Naive thymus-derived CD4-positive, alpha-beta T cell (primary cell): ENCODE results near the gene NEDD9. TPM values are rescaled to one million over a fixed set of nuclear protein-coding genes. Genes with fewer than 3 reads are reported as not detected.
A peak's percentile ranks its signal among the peaks of the same experiment; 100 is the strongest.

ENCODE experiments used
- ATAC-seq: fragments of 150-1000 bp; cut with Tn5 transposase; 2 replicates; pipeline ENCODE4 v1.10.0; 2021; ENCODE audit warnings: mild to moderate bottlenecking, moderate library complexity
- CTCF ChIA-PET: fragments of 350-600 bp; sonication (Branson Sonifier 250); formaldehyde crosslinking; loops from one replicate; lab custom pipeline; 2021; ENCODE audit warnings: antibody characterized with exemption; lab: Charles Lee
- POLR2A ChIA-PET: fragments of 350-600 bp; sonication (Branson Sonifier 250); formaldehyde crosslinking; loops from one replicate; lab custom pipeline; 2021; ENCODE audit warnings: antibody characterized with exemption, inconsistent platforms; lab: Charles Lee
- DNase-seq, 9 donors: peaks; one replicate each; pipeline versions ENCODE4 v3.0.0 to v3.0.0-alpha.2; 2020 to 2022; ENCODE audit warnings: mixed read lengths in 1 of 9
- H3K27ac ChIP-seq: one replicate; pipeline ENCODE4 v1.7.0; 2013; ENCODE audit warnings: mild to moderate bottlenecking, low read depth, low read length, moderate library complexity
- H3K27me3 ChIP-seq, 2 donors: one replicate each; pipeline ENCODE4 v1.7.0; 2013; ENCODE audit warnings: low read length in 2 of 2, mild to moderate bottlenecking in 2 of 2, moderate library complexity in 2 of 2; ENCODE audit not compliant: control insufficient read depth in 2 of 2, insufficient read depth in 2 of 2
- H3K36me3 ChIP-seq, 3 experiments: 1 replicate in 2 of 3; 2 replicates in 1 of 3; pipeline ENCODE4 v1.7.0; 2013; ENCODE audit warnings: low read length in 3 of 3, mild to moderate bottlenecking in 3 of 3, moderate library complexity in 1 of 3; ENCODE audit not compliant: insufficient read depth in 3 of 3, control insufficient read depth in 2 of 3
- H3K4me1 ChIP-seq, 2 donors: one replicate each; pipeline ENCODE4 v1.7.0; 2013; ENCODE audit warnings: low read length in 2 of 2, mild to moderate bottlenecking in 2 of 2, moderate library complexity in 1 of 2; ENCODE audit not compliant: control insufficient read depth in 2 of 2, insufficient read depth in 2 of 2
- H3K4me3 ChIP-seq: 2 replicates; pipeline ENCODE4 v1.7.0; 2013; ENCODE audit warnings: mild to moderate bottlenecking, low read length
- H3K9me3 ChIP-seq, 3 experiments: 1 replicate in 2 of 3; 2 replicates in 1 of 3; pipeline ENCODE4 v1.7.0; 2013; ENCODE audit warnings: low read length in 3 of 3; ENCODE audit not compliant: control insufficient read depth in 2 of 3
- H3K27ac Mint-ChIP-seq, 9 donors: one replicate each; pipeline ENCODE4 v1.8.0; 2020 to 2022; ENCODE audit warnings: mixed read lengths in 9 of 9, mild to moderate bottlenecking in 8 of 9, moderate library complexity in 5 of 9, inconsistent platforms in 2 of 9
- H3K27me3 Mint-ChIP-seq, 5 donors: one replicate each; pipeline ENCODE4 v1.8.0; 2021 to 2022; ENCODE audit warnings: mixed read lengths in 5 of 5, mild to moderate bottlenecking in 1 of 5
- H3K36me3 Mint-ChIP-seq, 5 donors: one replicate each; pipeline ENCODE4 v1.8.0; 2020 to 2022; ENCODE audit warnings: mixed read lengths in 5 of 5, mild to moderate bottlenecking in 3 of 5, inconsistent platforms in 1 of 5
- H3K4me1 Mint-ChIP-seq, 7 donors: one replicate each; pipeline ENCODE4 v1.8.0; 2020 to 2022; ENCODE audit warnings: mixed read lengths in 7 of 7, mild to moderate bottlenecking in 3 of 7, inconsistent platforms in 1 of 7
- H3K4me3 Mint-ChIP-seq, 10 donors: one replicate each; pipeline ENCODE4 v1.8.0; 2020 to 2022; ENCODE audit warnings: mild to moderate bottlenecking in 10 of 10, mixed read lengths in 10 of 10, moderate library complexity in 6 of 10, inconsistent platforms in 2 of 10
- H3K9me3 Mint-ChIP-seq, 11 donors: one replicate each; pipeline ENCODE4 v1.8.0; 2020 to 2022; ENCODE audit warnings: mixed read lengths in 11 of 11, mild to moderate bottlenecking in 4 of 11, inconsistent platforms in 1 of 11, moderate library complexity in 1 of 11
- intact Hi-C, 2 donors: fragments of 100-400 bp; cut with micrococcal nuclease; formaldehyde crosslinking; loops; one replicate each; pipeline ENCODE4 v1.15.1; 2023
- polyA plus RNA-seq, 2 donors: library from polyadenylated mRNA; unstranded; fragments of 300-500 nt; fragmentation: Illumina TruSeq; gene quantifications; one replicate each; pipeline ENCODE4 v1.2.3, GENCODE V29; 2021
- total RNA-seq, 6 experiments: library from RNA in 5 of 6; stranded (reverse) in 5 of 6; gene quantifications; 1 replicate in 5 of 6; 2 replicates in 1 of 6; pipeline ENCODE4 v1.2.3 and lab custom pipeline; 2021 to 2026

Gene NEDD9
- total and polyA plus RNA-seq, 7 experiments from 2014 or later, result 14.2 to 62.9 (median 35.4) TPM

DNA sequence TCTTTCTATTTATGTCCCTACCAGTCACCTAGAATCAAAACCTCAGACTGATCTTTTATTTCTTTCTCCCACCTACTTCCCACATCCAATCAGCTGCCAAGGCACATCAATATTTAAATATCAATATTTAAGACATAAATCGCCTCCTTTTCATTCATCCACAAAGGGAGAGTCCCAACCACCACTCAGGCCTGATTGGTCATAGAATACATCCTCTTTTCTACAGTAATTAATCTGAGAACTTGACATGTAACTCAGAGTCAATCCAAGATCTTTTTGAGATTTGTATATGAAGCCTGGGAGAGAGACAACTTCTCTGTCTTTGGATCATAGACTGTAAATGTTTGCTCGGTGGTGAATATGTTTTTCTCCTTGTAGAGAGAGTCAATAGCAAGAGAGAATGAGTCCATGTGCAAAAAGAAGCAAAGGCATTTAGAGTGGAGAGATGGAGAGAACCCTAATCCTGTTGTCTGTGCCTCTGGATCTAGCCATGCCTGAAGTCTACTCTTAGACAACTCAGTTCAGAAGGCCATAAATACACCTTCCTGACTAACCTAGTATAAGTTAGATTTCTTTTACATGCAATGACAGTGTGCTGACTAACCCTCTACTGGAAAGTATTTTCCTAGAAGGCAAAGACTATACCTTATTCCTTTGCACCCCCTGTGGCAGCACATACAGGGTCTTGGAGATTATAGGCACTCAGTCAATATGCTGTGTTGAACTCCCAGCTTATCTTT, 12.1 kb upstream of the NEDD9 start:
- Histone ChIP-seq H3K27ac (no peak overlapping the region), H3K27me3 (no peaks in the 10 kb centered on the region), H3K36me3 (peaks cover 0 to 5% (median 3%) of the 10 kb centered on the region in 3 experiments), H3K4me3 (no peak overlapping the region), H3K9me3 (no peaks in the 10 kb centered on the region), H3K4me1 (no peaks in the 10 kb centered on the region)
- Mint-ChIP-seq H3K9me3 (peaks cover 0 to 7% (median 0%) of the 10 kb centered on the region in 11 donors), H3K4me3 (no peak overlapping the region), H3K27ac (peak overlapping the region in 2 of 9 donors; percentile 1 to 4), H3K27me3 (no peaks in the 10 kb centered on the region), H3K36me3 (peaks cover 16 to 62% (median 53%) of the 10 kb centered on the region in 5 donors), H3K4me1 (peaks cover 0 to 17% (median 0%) of the 10 kb centered on the region in 7 donors)
- ATAC-seq, result no peak
- CTCF ChIA-PET, result no interaction called here
- intact Hi-C loops, result no loop called here
- POLR2A ChIA-PET, result interaction anchor here (0.5 kb wide), 1 partner anchor 53 kb away, joined by 4 read pairs; no protein-coding TSS in a partner anchor
- no peak for DNase-seq

DNA sequence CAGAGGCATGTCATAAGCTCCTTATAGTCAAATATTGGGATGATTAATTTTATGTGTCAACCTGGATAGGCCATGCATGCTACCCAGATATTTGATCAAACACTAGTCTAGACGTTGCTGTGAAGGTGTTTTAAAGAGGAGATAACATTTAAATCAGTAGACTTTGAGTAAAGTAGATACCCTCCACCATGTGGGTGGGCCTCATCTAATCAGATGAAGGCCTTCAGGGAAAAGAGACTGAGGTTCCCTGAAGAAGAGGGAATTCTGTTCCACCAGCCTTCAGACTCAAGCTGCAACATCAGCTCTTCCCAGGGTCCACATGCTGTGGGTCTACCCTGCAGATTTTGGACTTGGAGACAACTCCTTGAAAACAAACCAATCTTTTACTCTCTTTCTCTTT, 11.4 kb upstream of the NEDD9 start:
- peaks cover 0 to 3% (median 0%) of the 10 kb centered on the region in 11 donors for H3K9me3 Mint-ChIP-seq
- H3K27ac ChIP-seq, result no peak overlapping the region
- no peaks in the 10 kb centered on the region for H3K27me3 Mint-ChIP-seq
- H3K4me1 Mint-ChIP-seq, result peaks cover 0 to 17% (median 0%) of the 10 kb centered on the region in 7 donors
- ChIA-PET CTCF (no interaction called here), POLR2A (no interaction called here)
- no peak overlapping the region for H3K4me3 ChIP-seq
- H3K9me3 ChIP-seq, result no peaks in the 10 kb centered on the region
- H3K36me3 Mint-ChIP-seq, result peaks cover 14 to 57% (median 46%) of the 10 kb centered on the region in 5 donors
- intact Hi-C loops, result no loop called here
- no peak overlapping the region for H3K4me3 Mint-ChIP-seq
- H3K36me3 ChIP-seq, result peaks cover 0 to 5% (median 0%) of the 10 kb centered on the region in 3 experiments
- DNase-seq (no peak), ATAC-seq (no peak)
- no peaks in the 10 kb centered on the region for H3K4me1 ChIP-seq
- peak overlapping the region in 2 of 9 donors; percentile 18 to 49 for H3K27ac Mint-ChIP-seq
- no peaks in the 10 kb centered on the region for H3K27me3 ChIP-seq

DNA sequence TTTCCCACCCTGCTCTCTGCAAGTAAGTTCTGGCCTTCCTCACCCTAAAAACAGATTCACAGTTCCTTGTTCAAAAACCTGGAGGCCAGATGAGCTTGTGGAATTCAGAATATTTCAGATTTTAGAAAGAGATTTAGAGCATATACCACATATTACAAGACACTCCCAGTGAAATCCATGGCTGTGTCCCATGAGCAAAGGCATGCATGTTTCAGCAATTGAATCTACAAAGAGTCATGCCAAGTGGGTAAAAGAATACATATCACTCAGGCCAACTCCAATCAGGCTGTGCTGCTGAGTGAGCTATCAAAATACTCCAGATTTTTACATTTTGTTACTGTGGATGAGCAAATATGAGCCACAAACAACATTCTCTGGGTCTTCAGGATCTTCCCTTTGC, 10.2 kb upstream of the NEDD9 start:
- H3K27ac Mint-ChIP-seq, result peak overlapping the region in 3 of 9 donors; percentile 19 to 70 (median 54)
- CTCF ChIA-PET, result interaction anchor here (0.6 kb wide), 1 partner anchor 48 kb away, joined by 3 read pairs; no protein-coding TSS in a partner anchor

DNA sequence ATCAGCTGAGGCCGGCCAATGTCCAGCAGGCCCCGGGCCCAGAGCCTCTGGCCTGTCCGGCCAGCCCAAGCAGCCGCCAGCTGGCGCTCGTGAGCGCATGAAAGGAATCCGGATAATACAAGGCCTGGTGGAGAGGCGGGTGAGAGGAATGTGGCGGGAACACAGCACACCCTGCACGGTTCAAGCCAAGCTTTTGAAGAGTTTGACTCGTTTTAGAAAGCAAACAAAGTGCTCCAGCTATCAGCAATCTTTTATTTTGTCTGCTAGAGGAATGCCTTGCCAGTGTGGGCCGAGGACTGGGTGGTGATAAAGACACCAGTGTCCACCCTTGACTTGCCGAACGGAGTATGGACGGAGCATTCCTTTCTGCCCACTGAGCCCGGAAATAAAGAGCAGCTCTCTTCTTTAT, 9.3 kb upstream of the NEDD9 start:
- H3K27me3 Mint-ChIP-seq, result no peaks in the 10 kb centered on the region
- POLR2A ChIA-PET, result interaction anchor here (0.6 to 1.0 kb wide), 2 partner anchors 56 to 140 kb away, joined by 3 read pairs; no protein-coding TSS in a partner anchor
- Histone ChIP-seq H3K4me1 (peaks cover 2 to 8% of the 10 kb centered on the region in 2 donors), H3K36me3 (no peaks in the 10 kb centered on the region), H3K4me3 (no peak overlapping the region), H3K27ac (no peak overlapping the region), H3K9me3 (no peaks in the 10 kb centered on the region), H3K27me3 (no peaks in the 10 kb centered on the region)
- H3K27ac Mint-ChIP-seq, result no peak overlapping the region
- CTCF ChIA-PET, result no interaction called here
- ATAC-seq (no peak), DNase-seq (no peak)
- intact Hi-C loops, result no loop called here
- peaks cover 9 to 55% (median 33%) of the 10 kb centered on the region in 5 donors for H3K36me3 Mint-ChIP-seq
- H3K4me1 Mint-ChIP-seq, result peaks cover 11 to 19% (median 18%) of the 10 kb centered on the region in 7 donors
- no peak overlapping the region for H3K4me3 Mint-ChIP-seq
- peaks cover 0 to 3% (median 0%) of the 10 kb centered on the region in 11 donors for H3K9me3 Mint-ChIP-seq

More for the DNA sequence above, 10.2 kb upstream of the NEDD9 start:
- ATAC-seq (no peak), DNase-seq (no peak)
- H3K9me3 Mint-ChIP-seq, result peaks cover 0 to 3% (median 0%) of the 10 kb centered on the region in 11 donors
- H3K4me3 Mint-ChIP-seq, result no peak overlapping the region
- H3K27ac ChIP-seq, result no peak overlapping the region
- peaks cover 6 to 20% (median 9%) of the 10 kb centered on the region in 7 donors for H3K4me1 Mint-ChIP-seq
- H3K9me3 ChIP-seq, result no peaks in the 10 kb centered on the region
- H3K27me3 Mint-ChIP-seq, result no peaks in the 10 kb centered on the region
- peaks cover 16 to 58% (median 41%) of the 10 kb centered on the region in 5 donors for H3K36me3 Mint-ChIP-seq
- H3K4me3 ChIP-seq, result no peak overlapping the region
- H3K27me3 ChIP-seq, result no peaks in the 10 kb centered on the region
- intact Hi-C loops, result no loop called here
- no peaks in the 10 kb centered on the region for H3K4me1 ChIP-seq
- POLR2A ChIA-PET, result no interaction called here
- H3K36me3 ChIP-seq, result no peaks in the 10 kb centered on the region

DNA sequence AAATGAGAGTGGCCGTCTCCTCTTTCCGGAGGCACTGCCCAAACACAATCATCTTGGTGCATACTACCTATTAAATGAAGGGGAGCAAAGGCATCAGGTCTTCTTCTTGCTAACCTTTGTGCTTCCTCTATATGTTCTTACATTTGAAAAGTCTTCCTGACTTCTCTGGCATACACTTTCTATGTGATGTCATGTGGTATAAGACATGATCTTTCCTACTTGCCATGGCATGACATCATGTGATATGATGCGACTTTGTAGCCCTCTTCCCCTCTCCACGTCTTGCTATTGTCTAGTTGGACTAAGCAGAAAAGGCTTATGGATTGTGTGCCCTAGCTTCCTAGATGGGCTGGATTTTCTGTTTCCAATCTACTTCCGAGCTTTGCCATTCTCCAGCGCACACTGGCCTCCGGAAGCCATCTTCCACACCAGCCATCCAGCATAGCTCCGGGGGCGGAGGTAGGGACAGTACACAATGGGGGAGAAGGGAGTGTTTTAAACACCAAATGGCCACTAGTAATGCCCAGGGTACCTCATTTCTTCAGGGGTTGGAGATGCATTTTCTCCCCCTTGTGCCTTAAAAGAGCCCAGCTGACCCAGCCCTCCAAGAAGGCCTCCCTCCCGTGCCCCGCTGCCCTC, 8.8 kb upstream of the NEDD9 start:
- Mint-ChIP-seq H3K4me1 (peaks cover 15 to 25% (median 23%) of the 10 kb centered on the region in 7 donors), H3K36me3 (peaks cover 9 to 59% (median 32%) of the 10 kb centered on the region in 5 donors), H3K4me3 (no peak overlapping the region), H3K27me3 (no peaks in the 10 kb centered on the region), H3K9me3 (peaks cover 0 to 3% (median 0%) of the 10 kb centered on the region in 11 donors), H3K27ac (peak overlapping the region in 1 of 9 donors; percentile 5)
- H3K4me1 ChIP-seq, result peaks cover 7 to 13% of the 10 kb centered on the region in 2 donors
- H3K36me3 ChIP-seq, result no peaks in the 10 kb centered on the region
- ChIA-PET POLR2A (interaction anchor here (0.6 to 1.0 kb wide), 2 partner anchors 55 to 140 kb away, joined by 3 read pairs; no protein-coding TSS in a partner anchor), CTCF (no interaction called here)
- H3K9me3 ChIP-seq, result no peaks in the 10 kb centered on the region
- no peak overlapping the region for H3K27ac ChIP-seq
- H3K4me3 ChIP-seq, result no peak overlapping the region
- intact Hi-C loops, result no loop called here
- H3K27me3 ChIP-seq, result no peaks in the 10 kb centered on the region
- no peak for ATAC-seq
- DNase-seq, result no peak

DNA sequence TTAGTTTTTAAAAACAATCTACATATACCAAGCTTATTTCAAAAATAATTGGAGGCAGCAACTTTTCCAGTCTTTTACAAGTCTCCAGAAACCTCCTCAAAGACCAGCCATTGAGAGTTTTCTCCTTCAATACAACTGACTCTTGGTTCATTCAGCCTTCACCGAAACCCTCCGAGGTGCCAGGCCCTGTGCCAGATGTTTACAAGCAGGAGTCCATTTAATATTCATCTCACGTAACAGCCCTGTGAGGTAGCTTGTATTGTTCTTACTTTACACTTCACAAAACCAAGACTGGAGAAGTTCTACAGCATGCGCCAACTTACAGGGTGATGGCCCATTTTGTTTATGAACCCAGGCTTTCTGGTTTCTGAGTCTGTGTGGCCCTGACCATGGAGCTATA, 5.5 kb upstream of the NEDD9 start:
- Mint-ChIP-seq H3K4me3 (no peak overlapping the region), H3K36me3 (peaks cover 1 to 38% (median 13%) of the 10 kb centered on the region in 5 donors), H3K4me1 (peaks cover 30 to 50% (median 44%) of the 10 kb centered on the region in 7 donors), H3K27me3 (no peaks in the 10 kb centered on the region), H3K27ac (peak overlapping the region in 2 of 9 donors; percentile 4 to 57), H3K9me3 (peaks cover 0 to 3% (median 0%) of the 10 kb centered on the region in 11 donors)
- no peak overlapping the region for H3K27ac ChIP-seq
- ChIA-PET CTCF (no interaction called here), POLR2A (interaction anchor here (0.6 to 1.1 kb wide), 3 partner anchors 22 to 709 kb away, joined by 3 to 4 read pairs (median 3); no protein-coding TSS in a partner anchor)
- H3K36me3 ChIP-seq, result no peaks in the 10 kb centered on the region
- no peak overlapping the region for H3K4me3 ChIP-seq
- H3K9me3 ChIP-seq, result no peaks in the 10 kb centered on the region
- intact Hi-C loops, result loop anchor here (2.0 to 10.0 kb wide), 3 partner anchors 15 to 543 kb away; partner anchors contain the start of genes C6orf52 (in 1 of the 2) and PAK1IP1 (in 1 of the 2)
- DNase-seq (no peak), ATAC-seq (no peak)
- H3K4me1 ChIP-seq, result peaks cover 22% of the 10 kb centered on the region in 2 donors
- H3K27me3 ChIP-seq, result no peaks in the 10 kb centered on the region
